ENCODE data around the gene SPEN.

- TF ChIP-seq, protein P1, sequence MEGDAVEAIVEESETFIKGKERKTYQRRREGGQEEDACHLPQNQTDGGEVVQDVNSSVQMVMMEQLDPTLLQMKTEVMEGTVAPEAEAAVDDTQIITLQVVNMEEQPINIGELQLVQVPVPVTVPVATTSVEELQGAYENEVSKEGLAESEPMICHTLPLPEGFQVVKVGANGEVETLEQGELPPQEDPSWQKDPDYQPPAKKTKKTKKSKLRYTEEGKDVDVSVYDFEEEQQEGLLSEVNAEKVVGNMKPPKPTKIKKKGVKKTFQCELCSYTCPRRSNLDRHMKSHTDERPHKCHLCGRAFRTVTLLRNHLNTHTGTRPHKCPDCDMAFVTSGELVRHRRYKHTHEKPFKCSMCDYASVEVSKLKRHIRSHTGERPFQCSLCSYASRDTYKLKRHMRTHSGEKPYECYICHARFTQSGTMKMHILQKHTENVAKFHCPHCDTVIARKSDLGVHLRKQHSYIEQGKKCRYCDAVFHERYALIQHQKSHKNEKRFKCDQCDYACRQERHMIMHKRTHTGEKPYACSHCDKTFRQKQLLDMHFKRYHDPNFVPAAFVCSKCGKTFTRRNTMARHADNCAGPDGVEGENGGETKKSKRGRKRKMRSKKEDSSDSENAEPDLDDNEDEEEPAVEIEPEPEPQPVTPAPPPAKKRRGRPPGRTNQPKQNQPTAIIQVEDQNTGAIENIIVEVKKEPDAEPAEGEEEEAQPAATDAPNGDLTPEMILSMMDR (IDR thresholded peaks at IDR 0.05; ENCODE audit: insufficient read depth, low read depth, low read length), result no peak
- TF ChIP-seq EZH2 (IDR thresholded peaks at IDR 0.05; ENCODE audit: insufficient read depth, low read length), result no peak
Observed at GRCh38 chr1:15958111-15958510, 110.6 kb downstream of the SPEN start.

All from astrocyte (in vitro differentiated cells and primary cell).